K562 (cell line): ENCODE data around the gene TRPV5. TPM values are rescaled to one million over a fixed set of nuclear protein-coding genes. Genes with fewer than 3 reads are reported as not detected.
A peak's percentile ranks its signal among the peaks of the same experiment; 100 is the strongest.

ENCODE experiments used
- ATAC-seq: fragments of 200-7000 bp; cut with Tn5 transposase; 3 replicates; pipeline ENCODE4 v1.9.1; 2020; ENCODE audit warnings: moderate library complexity
- BruUV-seq: library from RNA; stranded (reverse); fragments of 400-500 nt; replicated peaks from 2 replicates; lab custom pipeline; 2021; lab: Mats Ljungman, UMichigan
- CTCF ChIA-PET: fragments of 300-600 bp; formaldehyde crosslinking; extraction: SDS; loops from one replicate; lab custom pipeline; 2021; ENCODE audit warnings: low intra/inter-chr PET ratio; lab: Yijun Ruan, JAX
- POLR2A ChIA-PET: fragments of 300-600, 350-650 bp; sonication (Branson Sonifier 250); formaldehyde crosslinking; extraction: SDS; loops from one replicate; lab custom pipeline; 2021; ENCODE audit warnings: antibody characterized with exemption, inconsistent platforms; lab: Yijun Ruan, JAX
- DNase-seq, 4 experiments: peaks; one replicate each; pipeline versions ENCODE4 v3.0.0 to v3.0.0-alpha.2; 2011 to 2018; ENCODE audit warnings: low spot score in 3 of 4, mixed read lengths in 3 of 4; ENCODE audit errors: extremely low read depth in 1 of 4
- FAIRE-seq: peaks from 2 replicates; lab custom pipeline; 2011; peaks lifted over from hg19 to GRCh38; lab: Jason Lieb, UNC
- H2AFZ ChIP-seq: 2 replicates; pipeline ENCODE4 v1.6.0; 2011; ENCODE audit warnings: low read depth, low read length, control low read depth, inconsistent platforms
- H3K27ac ChIP-seq: fragments of 200-600 bp; 3 replicates; pipeline ENCODE4 v1.8.0; 2011; ENCODE audit warnings: low read depth, mild to moderate bottlenecking, control low read depth, inconsistent platforms, low read length, moderate library complexity, mixed read lengths; ENCODE audit errors: extremely low read depth
- H3K27me3 ChIP-seq, 2 experiments: fragments of 300-600 bp in 1 of 2; 2 replicates in 1 of 2; 3 replicates in 1 of 2; pipeline versions ENCODE4 v1.6.0 to v1.8.0; 2011; ENCODE audit warnings: inconsistent platforms in 2 of 2, low read length in 2 of 2, mild to moderate bottlenecking in 1 of 2, mixed read lengths in 1 of 2, moderate library complexity in 1 of 2; ENCODE audit not compliant: control insufficient read depth in 2 of 2, insufficient read depth in 2 of 2
- H3K36me3 ChIP-seq: fragments of 300-600 bp; 3 replicates; pipeline ENCODE4 v1.8.0; 2011; ENCODE audit warnings: mild to moderate bottlenecking, low read length, inconsistent platforms; ENCODE audit not compliant: control insufficient read depth, insufficient read depth
- H3K4me1 ChIP-seq, 2 experiments: fragments of 200-600 bp in 1 of 2; replicated peaks in 1 of 2; 2 replicates in 1 of 2; 3 replicates in 1 of 2; pipeline versions ENCODE4 v1.5.1 to v1.8.0; 2011; ENCODE audit warnings: inconsistent platforms in 2 of 2, low read length in 2 of 2, mild to moderate bottlenecking in 1 of 2, mixed read lengths in 1 of 2, moderate library complexity in 1 of 2; ENCODE audit not compliant: control insufficient read depth in 2 of 2, insufficient read depth in 2 of 2
- H3K4me2 ChIP-seq: 2 replicates; pipeline ENCODE4 v1.6.1; 2011; ENCODE audit warnings: low read length, control low read depth, inconsistent platforms, mixed read lengths; ENCODE audit not compliant: insufficient read depth
- H3K4me3 ChIP-seq: fragments of 200-600 bp; sonication (generic), shearing (Covaris generic); 2 replicates; pipeline ENCODE4 v1.5.1; 2016; ENCODE audit warnings: control low read depth, inconsistent platforms
- H3K79me2 ChIP-seq: fragments of 200-600 bp; 3 replicates; pipeline ENCODE4 v1.8.0; 2011; ENCODE audit warnings: low read length, inconsistent platforms; ENCODE audit not compliant: control insufficient read depth, insufficient read depth
- H3K9ac ChIP-seq, 2 experiments: 2 replicates each; pipeline versions ENCODE4 v1.6.0 to v1.6.1; 2011; ENCODE audit warnings: low read depth in 2 of 2, low read length in 2 of 2, control low read depth in 1 of 2, inconsistent platforms in 1 of 2, mild to moderate bottlenecking in 1 of 2, mixed read lengths in 1 of 2; ENCODE audit not compliant: insufficient read depth in 1 of 2
- H3K9me1 ChIP-seq: one replicate; pipeline ENCODE4 v1.6.0; 2011; ENCODE audit warnings: inconsistent platforms, mild to moderate bottlenecking, low read length, moderate library complexity; ENCODE audit not compliant: control insufficient read depth, insufficient read depth
- H3K9me3 ChIP-seq: replicated peaks from 2 replicates; pipeline ENCODE4 v1.5.1; 2011; ENCODE audit warnings: low read depth, low read length, inconsistent platforms; ENCODE audit not compliant: control insufficient read depth, insufficient read depth
- H4K20me1 ChIP-seq: replicated peaks from 2 replicates; pipeline ENCODE4 v1.6.1; 2011; ENCODE audit warnings: low read length, inconsistent platforms, mixed read lengths; ENCODE audit not compliant: control insufficient read depth, insufficient read depth
- ETV5 ChIP-seq: sonication (generic); formaldehyde crosslinking; IDR thresholded peaks from 2 replicates; pipeline ENCODE4 v1.4.0; 2020; ENCODE audit warnings: low read depth, mild to moderate bottlenecking, missing genetic modification reagents
- EWSR1 ChIP-seq: fragments of 450-650 bp; IDR thresholded peaks from 2 replicates; pipeline ENCODE4 v1.6.1; 2018; ENCODE audit warnings: borderline replicate concordance, mild to moderate bottlenecking, low read depth, moderate library complexity; ENCODE audit not compliant: partially characterized antibody
- FOXP1 ChIP-seq: sonication (generic); formaldehyde crosslinking; IDR thresholded peaks from 2 replicates; pipeline ENCODE4 v1.8.0; 2022; ENCODE audit warnings: mild to moderate bottlenecking, missing genetic modification reagents
- NR2C2 ChIP-seq, 2 experiments: fragments of 200-800 bp in 1 of 2; sonication (Bioruptor generic) in 1 of 2; sonication (generic) in 1 of 2; formaldehyde crosslinking in 1 of 2; IDR thresholded peaks; 2 replicates each; pipeline versions ENCODE4 v1.6.1 to v1.8.0; 2016 to 2022; ENCODE audit warnings: mild to moderate bottlenecking in 1 of 2, missing compliant biosample characterization in 1 of 2, missing genetic modification characterization in 1 of 2, missing genetic modification reagents in 1 of 2
- ZHX1 ChIP-seq: fragments of 150-350 bp; conservative IDR thresholded peaks from 2 replicates; pipeline ENCODE4 v1.6.1; 2014; ENCODE audit warnings: low read length
- ZNF124 ChIP-seq: sonication (generic); formaldehyde crosslinking; IDR thresholded peaks from 2 replicates; pipeline ENCODE4 v1.8.1; 2022; ENCODE audit warnings: missing genetic modification reagents
- ZNF311 ChIP-seq: fragments of 250-450 bp; sonication (Bioruptor Pico); IDR thresholded peaks from 2 replicates; pipeline ENCODE4 v1.4.0; 2020; ENCODE audit warnings: mild to moderate bottlenecking, moderate library complexity
- ZNF644 ChIP-seq: fragments of 200-800 bp; sonication (Bioruptor generic); IDR thresholded peaks from 2 replicates; pipeline ENCODE4 v1.6.1; 2016; ENCODE audit warnings: low read depth, missing genetic modification characterization, missing compliant biosample characterization
- ZNF668 ChIP-seq: fragments of 250-450 bp; sonication (Bioruptor Pico); IDR thresholded peaks from 2 replicates; pipeline ENCODE4 v1.8.0; 2022; ENCODE audit warnings: mild to moderate bottlenecking, inconsistent platforms
- ZNF778 ChIP-seq: fragments of 450-650 bp; formaldehyde crosslinking; IDR thresholded peaks from 2 replicates; pipeline ENCODE4 v1.4.0; 2020; ENCODE audit warnings: mild to moderate bottlenecking, moderate library complexity
- WGBS: fragments of 100-300 bp; shearing (Covaris generic); methylation state at CpG from one replicate; pipeline ENCODE4 v1.1.6; 2016; ENCODE audit warnings: low coverage, mixed read lengths; ENCODE audit not compliant: insufficient coverage; ENCODE audit errors: missing lambda C conversion rate; 5-methylcytosine and 5-hydroxymethylcytosine counted together
- in situ Hi-C: fragments of 300-500 bp; cut with MboI; formaldehyde crosslinking; loops from 4 replicates; pipeline ENCODE4 v1.15.0; 2018; ENCODE audit warnings: inconsistent platforms, mixed read lengths
- intact Hi-C: fragments of 100-400 bp; cut with micrococcal nuclease; formaldehyde crosslinking; loops from 2 replicates; pipeline ENCODE4 v1.14.2; 2022
- polyA plus RNA-seq, 8 experiments: library from polyadenylated mRNA; depleted of rRNA in 4 of 8; stranded (reverse) in 5 of 8; unstranded in 3 of 8; fragments of >200 nt; fragmentation: Nextera tagmentation in 2 of 8; fragmentation: Illumina TruSeq in 1 of 8; extraction: Ambion mirVana in 2 of 8; extraction: Trizol in 1 of 8; gene quantifications; 2 replicates each; pipeline versions ENCODE4 v1.2.1 to v1.2.3, GENCODE V29; 2011 to 2014; ENCODE audit warnings: inconsistent platforms in 1 of 8, missing spikeins in 1 of 8
- total RNA-seq, 7 experiments: library from RNA; depleted of rRNA in 6 of 7; stranded (reverse); fragments of >200 nt in 6 of 7; fragmentation: Illumina TruSeq in 2 of 7; extraction: Trizol in 2 of 7; gene quantifications; 2 replicates each; pipeline versions ENCODE4 v1.2.1 to v1.2.3, GENCODE V29; 2011 to 2021; ENCODE audit warnings: low replicate concordance in 1 of 7
- TF ChIP-seq, protein P1 (sequence below): IDR thresholded peaks from 2 replicates; pipeline ENCODE4 v1.6.1; 2011; ENCODE audit warnings: borderline replicate concordance, low read depth, mild to moderate bottlenecking, moderate library complexity, low read length; ENCODE audit not compliant: insufficient read depth, poor library complexity, severe bottlenecking
- TF ChIP-seq, protein P2 (sequence below): fragments of 250-450 bp; sonication (Bioruptor Pico); IDR thresholded peaks from 2 replicates; pipeline ENCODE4 v1.9.0; 2021; ENCODE audit warnings: mild to moderate bottlenecking
- TF ChIP-seq, protein P3 (sequence below): fragments of 450-650 bp; formaldehyde crosslinking; IDR thresholded peaks from 2 replicates; pipeline ENCODE4 v1.4.0; 2020; ENCODE audit warnings: mild to moderate bottlenecking, moderate library complexity

TRPV5 gene
- total and polyA plus RNA-seq, 9 of the 15 experiments (the other 6 are each of a cell fraction or from before 2014, with no cell fraction given), result not detected

- TF ChIP-seq, protein P1, sequence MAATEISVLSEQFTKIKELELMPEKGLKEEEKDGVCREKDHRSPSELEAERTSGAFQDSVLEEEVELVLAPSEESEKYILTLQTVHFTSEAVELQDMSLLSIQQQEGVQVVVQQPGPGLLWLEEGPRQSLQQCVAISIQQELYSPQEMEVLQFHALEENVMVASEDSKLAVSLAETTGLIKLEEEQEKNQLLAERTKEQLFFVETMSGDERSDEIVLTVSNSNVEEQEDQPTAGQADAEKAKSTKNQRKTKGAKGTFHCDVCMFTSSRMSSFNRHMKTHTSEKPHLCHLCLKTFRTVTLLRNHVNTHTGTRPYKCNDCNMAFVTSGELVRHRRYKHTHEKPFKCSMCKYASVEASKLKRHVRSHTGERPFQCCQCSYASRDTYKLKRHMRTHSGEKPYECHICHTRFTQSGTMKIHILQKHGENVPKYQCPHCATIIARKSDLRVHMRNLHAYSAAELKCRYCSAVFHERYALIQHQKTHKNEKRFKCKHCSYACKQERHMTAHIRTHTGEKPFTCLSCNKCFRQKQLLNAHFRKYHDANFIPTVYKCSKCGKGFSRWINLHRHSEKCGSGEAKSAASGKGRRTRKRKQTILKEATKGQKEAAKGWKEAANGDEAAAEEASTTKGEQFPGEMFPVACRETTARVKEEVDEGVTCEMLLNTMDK, result peak; percentile 78
- TF ChIP-seq ZNF124, result 0 out of 2 replicates have a peak, but pooled peaks have one; percentile 25
Measured at GRCh38 chr7:142866361-142867096, 67.0 kb downstream of the TRPV5 start (continued).

- Histone ChIP-seq H3K9me3 (no peaks in the 10 kb centered on the region), H3K9ac (no peak overlapping the region; a peak in 1 of 4 replicates), H3K27me3 (peaks cover 11 to 58% of the 10 kb centered on the region in 2 experiments; a peak in 4 of 5 replicates), H3K4me3 (no peak overlapping the region), H3K4me2 (no peak overlapping the region), H3K9me1 (no peaks in the 10 kb centered on the region), H4K20me1 (peaks cover 4% of the 10 kb centered on the region; the same call in 1 of the 2 replicates), H2AFZ (no peak overlapping the region), H3K36me3 (no peaks in the 10 kb centered on the region), H3K79me2 (no peaks in the 10 kb centered on the region), H3K4me1 (peaks cover 0 to 30% of the 10 kb centered on the region in 2 experiments; a peak in 1 of 5 replicates), H3K27ac (no peak overlapping the region)
- DNase-seq, result no peak
- no peak for ATAC-seq
- FAIRE-seq, result no peak
- intact Hi-C loops (loop anchor here (1.0 kb wide), 2 partner anchors 11 to 261 kb away; no protein-coding TSS in a partner anchor), in situ Hi-C loops (no loop called here)
- CTCF ChIA-PET, result interaction anchor here (0.5 to 2.0 kb wide), 2 partner anchors 12 to 15 kb away, joined by 3 to 15 read pairs; partner anchors contain the start of gene EPHB6
- no TSS peak for BruUV-seq
- POLR2A ChIA-PET, result no interaction called here
- WGBS, result 9% methylated on average over 11 of the region's 13 CpGs
- TF ChIP-seq, protein P2, sequence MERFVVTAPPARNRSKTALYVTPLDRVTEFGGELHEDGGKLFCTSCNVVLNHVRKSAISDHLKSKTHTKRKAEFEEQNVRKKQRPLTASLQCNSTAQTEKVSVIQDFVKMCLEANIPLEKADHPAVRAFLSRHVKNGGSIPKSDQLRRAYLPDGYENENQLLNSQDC (CRISPR knock-in tag), result no peak
- TF ChIP-seq, protein P3, sequence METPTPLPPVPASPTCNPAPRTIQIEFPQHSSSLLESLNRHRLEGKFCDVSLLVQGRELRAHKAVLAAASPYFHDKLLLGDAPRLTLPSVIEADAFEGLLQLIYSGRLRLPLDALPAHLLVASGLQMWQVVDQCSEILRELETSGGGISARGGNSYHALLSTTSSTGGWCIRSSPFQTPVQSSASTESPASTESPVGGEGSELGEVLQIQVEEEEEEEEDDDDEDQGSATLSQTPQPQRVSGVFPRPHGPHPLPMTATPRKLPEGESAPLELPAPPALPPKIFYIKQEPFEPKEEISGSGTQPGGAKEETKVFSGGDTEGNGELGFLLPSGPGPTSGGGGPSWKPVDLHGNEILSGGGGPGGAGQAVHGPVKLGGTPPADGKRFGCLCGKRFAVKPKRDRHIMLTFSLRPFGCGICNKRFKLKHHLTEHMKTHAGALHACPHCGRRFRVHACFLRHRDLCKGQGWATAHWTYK (CRISPR knock-in tag), result no peak
- TF ChIP-seq ZNF778 (no peak), FOXP1 (no peak), ZNF644 (tag) (no peak), ETV5 (CRISPR knock-in tag) (no peak), ZNF668 (CRISPR knock-in tag) (no peak), ZHX1 (no peak), ZNF311 (CRISPR knock-in tag) (no peak), NR2C2 (CRISPR knock-in tag; IDR thresholded peaks at IDR 0.05) (no peak), NR2C2 (tag; IDR thresholded peaks at IDR 0.05) (no peak), EWSR1 (no peak)
Measured at GRCh38 chr7:142865766-142866165, 67.8 kb downstream of the TRPV5 start.
